Activated T-cell treated with anti-CD3 and anti-CD28 coated beads, Interleukin-2, amount 50 U/mL, for 24 hours (primary cell): ENCODE results near the gene PCDH9.

Source experiments
- DNase-seq: peaks from one replicate; pipeline ENCODE4 v3.0.0-alpha.2; 2020
- H3K27ac Mint-ChIP-seq: 2 replicates; pipeline ENCODE4 v1.8.0; 2020; ENCODE audit warnings: mild to moderate bottlenecking, mixed read lengths
- H3K27me3 Mint-ChIP-seq: 2 replicates; pipeline ENCODE4 v1.8.0; 2020; ENCODE audit warnings: mixed read lengths
- H3K36me3 Mint-ChIP-seq: 2 replicates; pipeline ENCODE4 v1.8.0; 2020; ENCODE audit warnings: low read depth, mixed read lengths
- H3K4me1 Mint-ChIP-seq: 2 replicates; pipeline ENCODE4 v1.8.0; 2020; ENCODE audit warnings: low read depth, mixed read lengths
- H3K4me3 Mint-ChIP-seq: 2 replicates; pipeline ENCODE4 v1.8.0; 2020; ENCODE audit warnings: mild to moderate bottlenecking, moderate library complexity, mixed read lengths
- H3K9me3 Mint-ChIP-seq: 2 replicates; pipeline ENCODE4 v1.8.0; 2020; ENCODE audit warnings: mixed read lengths

Gene PCDH9

DNA sequence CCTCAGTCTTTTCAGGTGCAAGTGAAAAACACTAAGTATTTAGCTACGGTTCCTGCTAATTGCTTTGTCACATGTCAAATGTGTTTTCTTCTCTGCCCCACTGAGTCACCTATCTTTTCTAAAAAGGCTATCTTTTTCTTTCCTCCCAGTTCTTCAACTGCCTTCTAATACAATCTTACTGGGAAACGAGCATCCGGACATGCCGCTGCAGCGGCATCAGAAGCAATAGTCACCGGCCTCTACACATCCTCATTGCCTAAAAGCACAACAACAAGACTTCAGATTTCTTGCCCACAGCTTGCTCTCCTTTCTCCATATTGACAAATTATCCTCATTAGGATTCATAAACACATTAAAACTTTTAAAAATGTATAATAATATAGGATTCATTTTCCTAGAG lies 1.2 kb downstream of the PCDH9 start:
- H3K27me3 Mint-ChIP-seq: peaks cover 24% of the 10 kb centered on the region
- H3K4me1 Mint-ChIP-seq: peaks cover 16% of the 10 kb centered on the region
- DNase-seq: no peak
- peaks cover 2% of the 10 kb centered on the region for H3K36me3 Mint-ChIP-seq
- H3K27ac Mint-ChIP-seq: no peak overlapping the region
- H3K4me3 Mint-ChIP-seq: no peak overlapping the region
- H3K9me3 Mint-ChIP-seq: no peaks in the 10 kb centered on the region

- no peak for DNase-seq
- Mint-ChIP-seq H3K4me3 (no peak overlapping the region), H3K9me3 (no peaks in the 10 kb centered on the region), H3K36me3 (peaks cover 2% of the 10 kb centered on the region), H3K4me1 (peaks cover 18% of the 10 kb centered on the region), H3K27ac (no peak overlapping the region), H3K27me3 (peaks cover 24% of the 10 kb centered on the region)
These were observed 2.1 kb downstream of the PCDH9 start for GRCh38 chr13:67228031-67228430.

GRCh38 chr13:67227131-67227983 lies 2.8 kb downstream of the PCDH9 start:
- Mint-ChIP-seq H3K36me3 (peaks cover 2% of the 10 kb centered on the region), H3K9me3 (no peaks in the 10 kb centered on the region), H3K27ac (no peak overlapping the region), H3K4me1 (peaks cover 19% of the 10 kb centered on the region), H3K4me3 (no peak overlapping the region), H3K27me3 (peaks cover 20% of the 10 kb centered on the region)
- DNase-seq: no peak

DNA sequence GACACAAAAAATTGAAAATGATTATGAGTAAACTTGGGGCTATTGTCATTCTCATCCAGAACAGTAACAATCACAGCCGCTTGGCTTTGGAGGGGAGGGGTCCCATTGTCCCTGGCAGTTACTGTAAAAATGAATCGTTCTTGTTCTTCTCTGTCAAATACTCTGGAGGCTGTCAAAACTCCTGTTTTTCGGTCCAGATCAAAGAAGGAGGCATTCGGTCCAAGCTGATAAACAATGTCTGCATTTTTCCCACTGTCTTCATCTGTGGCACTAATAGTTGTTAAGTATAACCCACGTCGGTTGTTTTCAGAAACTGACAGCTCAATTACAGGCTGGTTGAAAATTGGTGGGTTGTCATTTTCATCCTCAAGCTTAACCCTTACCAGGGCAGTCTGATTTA lies 3.4 kb downstream of the PCDH9 start:
- H3K27ac Mint-ChIP-seq: no peak overlapping the region
- no peaks in the 10 kb centered on the region for H3K9me3 Mint-ChIP-seq
- no peak for DNase-seq
- H3K4me1 Mint-ChIP-seq: peaks cover 19% of the 10 kb centered on the region
- peaks cover 17% of the 10 kb centered on the region for H3K27me3 Mint-ChIP-seq
- H3K36me3 Mint-ChIP-seq: peaks cover 2% of the 10 kb centered on the region
- no peak overlapping the region for H3K4me3 Mint-ChIP-seq

GRCh38 chr13:67225252-67226159 lies 4.6 kb downstream of the PCDH9 start:
- Mint-ChIP-seq H3K27ac (no peak overlapping the region), H3K4me3 (no peak overlapping the region), H3K27me3 (peaks cover 8% of the 10 kb centered on the region), H3K9me3 (no peaks in the 10 kb centered on the region), H3K4me1 (peaks cover 13% of the 10 kb centered on the region), H3K36me3 (no peaks in the 10 kb centered on the region)
- no peak for DNase-seq

DNA sequence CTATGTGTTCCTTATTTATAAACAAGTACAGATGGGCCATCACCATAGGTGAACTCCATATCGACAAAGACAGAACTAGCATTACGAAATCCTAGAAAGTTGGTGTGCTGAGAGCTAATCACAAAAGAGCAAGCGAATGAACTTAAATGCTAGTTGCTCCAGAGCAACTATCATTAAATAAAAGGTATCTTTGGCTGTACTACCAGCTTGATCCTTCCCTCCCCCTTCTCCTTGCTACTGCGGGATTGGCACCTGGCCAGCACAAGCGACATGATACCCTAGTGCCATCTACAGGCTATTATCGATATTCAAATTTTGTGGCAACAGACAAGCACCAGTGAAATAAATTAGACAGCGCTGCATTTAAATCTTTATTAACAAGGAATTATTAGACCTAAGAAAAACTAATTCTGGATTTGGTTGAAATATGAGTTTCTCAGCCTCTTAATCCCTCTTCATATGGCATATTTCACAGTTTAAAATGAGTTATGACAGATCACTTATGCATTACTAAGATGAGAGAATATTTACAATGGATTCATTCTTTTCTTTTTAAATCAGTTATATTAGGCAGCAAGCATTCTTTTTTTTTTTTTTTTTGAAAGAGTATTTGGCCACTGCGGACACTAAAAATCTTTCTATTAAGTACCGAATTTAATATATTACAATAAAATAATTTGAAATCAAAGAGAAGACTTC lies 5.8 kb downstream of the PCDH9 start:
- no peak overlapping the region for H3K4me3 Mint-ChIP-seq

GRCh38 chr13:67223742-67224141 lies 6.4 kb downstream of the PCDH9 start:
- DNase-seq: no peak
- Mint-ChIP-seq H3K4me1 (peaks cover 13% of the 10 kb centered on the region), H3K4me3 (no peak overlapping the region), H3K27ac (no peak overlapping the region), H3K9me3 (no peaks in the 10 kb centered on the region), H3K27me3 (peaks cover 8% of the 10 kb centered on the region), H3K36me3 (no peaks in the 10 kb centered on the region)

More for the DNA sequence above, 5.8 kb downstream of the PCDH9 start:
- Mint-ChIP-seq H3K9me3 (no peaks in the 10 kb centered on the region), H3K4me1 (peaks cover 13% of the 10 kb centered on the region), H3K27me3 (peaks cover 8% of the 10 kb centered on the region), H3K36me3 (no peaks in the 10 kb centered on the region), H3K27ac (no peak overlapping the region)
- peak; percentile 66 for DNase-seq

DNA sequence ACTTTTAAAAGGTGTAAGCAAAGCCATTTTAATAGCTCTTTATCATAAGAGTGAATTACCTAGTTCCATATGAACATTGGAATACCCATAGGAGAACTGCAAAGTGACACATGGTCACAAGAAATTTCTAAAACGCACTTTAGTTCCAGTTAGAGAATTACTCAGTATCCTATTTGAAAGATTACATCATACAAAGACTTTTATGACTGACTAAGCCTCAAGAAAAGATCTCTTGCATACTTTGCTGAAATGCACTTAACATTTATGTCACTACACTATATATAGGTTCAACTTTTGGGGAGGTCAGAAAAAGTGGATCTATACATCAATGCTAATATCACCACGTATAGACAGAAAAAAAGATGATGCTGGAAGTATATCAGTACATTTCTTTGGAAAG lies 7.1 kb downstream of the PCDH9 start:
- Mint-ChIP-seq H3K27ac (no peak overlapping the region), H3K9me3 (no peaks in the 10 kb centered on the region), H3K4me3 (no peak overlapping the region)

DNA sequence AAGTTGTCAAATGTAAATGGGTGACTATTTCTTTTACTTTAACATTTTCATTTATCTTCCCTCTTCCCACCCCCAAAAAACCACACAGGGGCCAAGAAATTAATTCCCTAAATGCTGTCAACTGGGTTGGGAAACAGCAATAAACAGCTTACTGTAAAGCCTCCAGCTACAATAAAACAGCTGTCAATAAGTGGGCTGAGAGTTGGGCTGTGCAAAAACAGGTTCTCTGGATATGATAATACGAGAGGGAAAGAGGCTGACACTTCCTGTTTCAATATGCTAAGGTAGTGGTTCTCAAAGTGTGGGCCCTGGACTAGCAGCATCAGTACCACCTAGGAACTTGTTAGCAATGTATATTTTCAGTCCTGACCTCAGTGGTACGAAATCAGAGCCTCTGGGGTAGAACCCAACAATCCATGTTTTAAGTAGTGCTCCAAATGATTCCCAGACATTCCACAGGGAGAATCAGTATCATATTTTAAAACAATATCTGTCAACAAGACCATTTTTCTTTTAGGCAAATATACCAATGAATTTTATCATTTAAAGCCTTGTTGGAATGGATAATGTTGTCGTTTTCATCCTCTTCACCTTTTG lies 8.4 kb downstream of the PCDH9 start:
- H3K4me1 Mint-ChIP-seq: peaks cover 13% of the 10 kb centered on the region

More for the DNA sequence above, 7.1 kb downstream of the PCDH9 start:
- H3K27me3 Mint-ChIP-seq: peaks cover 8% of the 10 kb centered on the region
- no peaks in the 10 kb centered on the region for H3K36me3 Mint-ChIP-seq
- H3K4me1 Mint-ChIP-seq: peaks cover 13% of the 10 kb centered on the region
- no peak for DNase-seq

DNA sequence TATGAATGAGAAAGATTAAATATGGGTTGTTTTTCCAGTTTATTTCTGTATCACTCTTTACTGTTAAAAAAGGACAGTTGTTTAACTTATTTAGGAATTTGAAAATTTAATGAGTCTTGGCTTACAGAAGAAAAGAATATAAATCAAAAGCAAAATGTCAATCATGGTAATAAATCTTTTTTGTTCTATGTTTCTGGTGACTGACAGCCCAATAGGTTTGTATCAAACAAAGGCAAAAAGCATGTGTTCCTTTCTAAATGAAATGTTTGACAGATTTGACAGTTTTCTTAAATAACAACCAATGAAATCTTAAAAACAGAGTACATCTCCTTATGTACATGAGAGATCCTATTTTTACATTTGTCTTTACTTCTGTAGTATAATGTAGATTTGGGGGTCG lies 11.0 kb downstream of the PCDH9 start:
- no peaks in the 10 kb centered on the region for H3K9me3 Mint-ChIP-seq
- no peak for DNase-seq
- H3K4me3 Mint-ChIP-seq: no peak overlapping the region
- no peaks in the 10 kb centered on the region for H3K27me3 Mint-ChIP-seq
- peaks cover 10% of the 10 kb centered on the region for H3K4me1 Mint-ChIP-seq
- H3K27ac Mint-ChIP-seq: no peak overlapping the region
- H3K36me3 Mint-ChIP-seq: no peaks in the 10 kb centered on the region

More for the DNA sequence above, 8.4 kb downstream of the PCDH9 start:
- H3K27me3 Mint-ChIP-seq: peaks cover 2% of the 10 kb centered on the region
- no peak overlapping the region for H3K27ac Mint-ChIP-seq
- no peaks in the 10 kb centered on the region for H3K9me3 Mint-ChIP-seq
- H3K36me3 Mint-ChIP-seq: no peaks in the 10 kb centered on the region
- DNase-seq: no peak
- H3K4me3 Mint-ChIP-seq: no peak overlapping the region

DNA sequence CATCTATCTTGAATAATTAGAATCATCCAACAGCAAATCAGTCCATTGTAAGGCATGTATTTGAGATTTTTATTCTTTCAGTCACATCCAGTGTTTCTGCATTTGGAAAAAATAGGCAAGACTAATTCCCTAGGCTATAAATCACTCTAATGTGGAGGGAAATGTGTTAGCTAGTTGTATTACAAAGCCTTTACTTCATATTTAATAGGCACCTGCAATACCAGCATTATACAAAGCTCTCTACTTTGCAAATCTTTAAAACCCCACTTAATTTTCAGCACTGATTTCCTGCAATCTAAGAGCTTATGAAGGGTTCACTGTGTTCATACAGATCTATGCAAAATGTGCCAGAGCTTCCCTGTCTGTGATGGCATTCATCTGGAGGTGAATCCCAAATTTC lies 12.3 kb downstream of the PCDH9 start:
- DNase-seq: no peak
- Mint-ChIP-seq H3K9me3 (no peaks in the 10 kb centered on the region), H3K4me3 (no peak overlapping the region), H3K27ac (no peak overlapping the region), H3K4me1 (peaks cover 5% of the 10 kb centered on the region), H3K36me3 (no peaks in the 10 kb centered on the region), H3K27me3 (no peaks in the 10 kb centered on the region)

GRCh38 chr13:67216864-67217263 lies 13.3 kb downstream of the PCDH9 start:
- Mint-ChIP-seq H3K4me1 (peaks cover 4% of the 10 kb centered on the region), H3K4me3 (no peak overlapping the region), H3K27ac (no peak overlapping the region), H3K27me3 (no peaks in the 10 kb centered on the region), H3K36me3 (no peaks in the 10 kb centered on the region), H3K9me3 (no peaks in the 10 kb centered on the region)
- no peak for DNase-seq

- Mint-ChIP-seq H3K4me1 (no peaks in the 10 kb centered on the region), H3K4me3 (no peak overlapping the region), H3K27me3 (no peaks in the 10 kb centered on the region), H3K9me3 (no peaks in the 10 kb centered on the region), H3K36me3 (no peaks in the 10 kb centered on the region), H3K27ac (no peak overlapping the region)
- no peak for DNase-seq
These were observed 19.9 kb downstream of the PCDH9 start for GRCh38 chr13:67210208-67210607.

DNA sequence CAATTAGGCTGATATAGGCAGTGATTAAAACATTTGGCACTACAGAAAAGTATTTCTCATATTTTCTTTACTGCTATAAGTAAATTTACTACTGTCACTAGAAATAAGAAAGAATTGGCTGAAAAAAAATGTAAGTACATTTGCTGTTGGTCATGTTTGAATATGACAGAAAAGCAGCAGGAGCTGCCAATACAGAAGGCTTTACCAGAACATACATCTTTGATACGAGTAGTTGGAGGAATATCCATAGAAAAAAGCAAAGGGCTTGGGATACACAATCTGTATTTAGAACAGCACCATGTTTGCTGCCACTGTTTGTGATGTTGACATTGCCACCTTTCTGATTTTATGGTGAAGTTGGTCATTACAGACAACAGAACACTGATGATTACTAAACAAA lies 21.6 kb downstream of the PCDH9 start:
- Mint-ChIP-seq H3K27me3 (no peaks in the 10 kb centered on the region), H3K4me3 (no peak overlapping the region), H3K4me1 (no peaks in the 10 kb centered on the region), H3K36me3 (no peaks in the 10 kb centered on the region), H3K9me3 (no peaks in the 10 kb centered on the region), H3K27ac (no peak overlapping the region)
- no peak for DNase-seq
